ENCODE results near the gene GRM7.

The GRM7 gene

GRCh38 chr3:7721869-7722268 is 861.0 kb downstream of the GRM7 start:
- ChIA-PET POLR2A (no interaction called here), CTCF (no interaction called here)
- DNase-seq (ENCODE audit: extremely low spot score) = no peak
- TF ChIP-seq, protein P1, sequence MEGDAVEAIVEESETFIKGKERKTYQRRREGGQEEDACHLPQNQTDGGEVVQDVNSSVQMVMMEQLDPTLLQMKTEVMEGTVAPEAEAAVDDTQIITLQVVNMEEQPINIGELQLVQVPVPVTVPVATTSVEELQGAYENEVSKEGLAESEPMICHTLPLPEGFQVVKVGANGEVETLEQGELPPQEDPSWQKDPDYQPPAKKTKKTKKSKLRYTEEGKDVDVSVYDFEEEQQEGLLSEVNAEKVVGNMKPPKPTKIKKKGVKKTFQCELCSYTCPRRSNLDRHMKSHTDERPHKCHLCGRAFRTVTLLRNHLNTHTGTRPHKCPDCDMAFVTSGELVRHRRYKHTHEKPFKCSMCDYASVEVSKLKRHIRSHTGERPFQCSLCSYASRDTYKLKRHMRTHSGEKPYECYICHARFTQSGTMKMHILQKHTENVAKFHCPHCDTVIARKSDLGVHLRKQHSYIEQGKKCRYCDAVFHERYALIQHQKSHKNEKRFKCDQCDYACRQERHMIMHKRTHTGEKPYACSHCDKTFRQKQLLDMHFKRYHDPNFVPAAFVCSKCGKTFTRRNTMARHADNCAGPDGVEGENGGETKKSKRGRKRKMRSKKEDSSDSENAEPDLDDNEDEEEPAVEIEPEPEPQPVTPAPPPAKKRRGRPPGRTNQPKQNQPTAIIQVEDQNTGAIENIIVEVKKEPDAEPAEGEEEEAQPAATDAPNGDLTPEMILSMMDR (IDR thresholded peaks at IDR 0.05; ENCODE audit: control extremely low read depth, extremely low read depth, low read depth, missing control alignments) = no peak

DNA sequence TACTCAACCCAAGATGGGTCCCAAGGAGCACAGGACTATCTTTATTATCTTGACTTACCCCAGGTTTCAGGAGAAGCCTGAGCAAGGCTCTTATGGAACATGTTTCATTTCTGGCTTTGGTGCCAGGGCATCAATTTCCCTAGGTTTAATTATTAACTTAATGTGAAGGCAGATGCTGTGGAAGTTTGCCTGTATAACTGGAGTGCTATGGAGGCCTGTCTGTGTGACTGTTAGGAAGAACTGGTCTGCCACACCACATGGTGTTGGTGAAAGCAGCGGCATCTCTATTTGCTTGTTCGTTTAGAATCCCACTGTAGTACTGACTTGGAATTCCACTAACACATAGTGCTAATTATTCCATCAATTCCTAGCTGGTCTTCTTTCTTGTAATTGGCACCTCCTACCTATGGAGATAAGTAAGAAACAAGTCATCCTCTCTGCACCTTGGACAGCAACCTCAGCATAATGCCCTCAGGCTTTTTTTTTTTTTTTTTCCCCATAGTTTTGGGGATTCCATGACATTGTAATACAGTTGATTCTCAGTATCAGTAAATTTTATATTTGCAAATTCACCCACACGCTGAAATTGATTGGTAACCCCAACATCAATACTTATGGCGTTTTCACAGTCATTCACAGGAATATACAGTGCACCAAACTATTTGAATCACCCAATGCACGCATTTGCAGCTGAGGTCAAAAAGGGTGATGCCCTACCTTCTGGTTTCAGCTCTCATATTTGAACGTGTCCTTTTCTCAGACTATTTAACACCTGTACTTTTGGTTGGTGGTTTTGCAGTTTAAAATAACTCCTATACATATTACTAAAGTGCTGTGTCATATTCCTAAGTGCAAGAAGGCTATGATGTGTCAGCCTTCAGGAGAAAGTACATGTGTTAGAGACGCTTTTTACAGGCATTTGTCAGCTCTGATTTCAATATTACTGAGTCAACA is 867.9 kb downstream of the GRM7 start:
- CTCF ChIA-PET = no interaction called here

DNA sequence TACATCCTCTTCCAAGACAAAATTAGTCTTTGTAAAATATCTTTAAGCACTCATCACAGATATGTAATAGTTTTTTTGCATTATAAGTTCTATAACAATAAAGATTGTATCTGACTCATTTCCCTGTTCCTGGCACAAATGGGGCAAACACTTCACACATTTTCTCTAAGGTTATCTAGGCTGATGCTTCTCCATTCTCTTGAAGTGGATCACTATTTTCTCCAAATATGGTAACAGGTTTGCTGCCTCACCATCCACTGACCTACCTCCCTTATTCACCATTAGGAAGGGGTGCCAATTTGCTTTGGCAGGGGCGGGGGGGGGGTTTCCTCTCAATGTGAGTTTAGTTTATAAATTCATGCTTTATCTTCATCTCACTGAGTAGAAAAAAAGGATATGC is 873.0 kb downstream of the GRM7 start:
- TF ChIP-seq, protein P1 (IDR thresholded peaks at IDR 0.05; ENCODE audit: control extremely low read depth, extremely low read depth, low read depth, missing control alignments) = no peak
- ChIA-PET POLR2A (no interaction called here), CTCF (no interaction called here)
- no peak for DNase-seq (ENCODE audit: extremely low spot score)

More for the DNA sequence above, 867.9 kb downstream of the GRM7 start:
- POLR2A ChIA-PET = no interaction called here
- TF ChIP-seq, protein P1 (IDR thresholded peaks at IDR 0.05; ENCODE audit: control extremely low read depth, extremely low read depth, low read depth, missing control alignments) = no peak
- no peak for DNase-seq (ENCODE audit: extremely low spot score)

DNA sequence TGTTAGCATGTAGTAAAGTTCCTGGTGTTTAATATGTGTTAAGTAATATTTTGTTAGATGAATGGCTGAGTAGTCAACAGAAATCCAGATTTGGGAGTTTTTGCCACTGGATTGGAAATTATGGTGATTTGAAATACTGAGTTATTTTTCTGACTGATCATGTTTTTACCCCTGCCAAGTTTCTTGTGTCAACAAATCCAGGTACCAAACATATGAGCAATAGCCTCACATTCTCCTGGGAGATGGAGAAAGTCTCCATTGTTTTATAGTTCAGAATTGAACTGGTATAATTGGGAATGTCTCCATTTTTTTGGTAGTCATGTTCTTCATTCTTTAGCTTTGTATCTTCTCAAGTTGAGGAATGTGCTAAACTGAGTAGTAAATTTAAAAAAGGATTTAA is 873.5 kb downstream of the GRM7 start:
- CTCF ChIA-PET = no interaction called here
- DNase-seq (ENCODE audit: extremely low spot score) = no peak
- POLR2A ChIA-PET = no interaction called here
- TF ChIP-seq, protein P1 (IDR thresholded peaks at IDR 0.05; ENCODE audit: control extremely low read depth, extremely low read depth, low read depth, missing control alignments) = no peak

DNA sequence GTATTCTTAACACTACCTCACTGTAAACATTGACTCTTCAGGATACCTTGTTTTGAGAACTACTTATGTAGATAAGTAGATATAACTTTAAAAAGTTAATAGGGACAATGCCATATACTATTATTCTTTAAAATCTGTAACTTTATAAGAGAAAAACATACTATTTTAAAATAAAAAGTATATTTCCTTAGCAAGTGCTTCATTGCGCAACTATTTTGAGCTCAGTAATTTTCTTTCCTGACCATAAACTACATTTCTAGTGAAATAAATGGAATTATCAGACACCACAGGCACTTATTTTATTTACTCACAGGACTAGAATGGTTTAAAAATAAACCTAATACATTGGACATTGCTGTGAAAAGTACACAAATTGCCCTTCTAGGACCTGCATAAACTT is 876.3 kb downstream of the GRM7 start:
- no peak for DNase-seq (ENCODE audit: extremely low spot score)
- TF ChIP-seq, protein P1 (IDR thresholded peaks at IDR 0.05; ENCODE audit: control extremely low read depth, extremely low read depth, low read depth, missing control alignments) = no peak
- CTCF ChIA-PET = interaction anchor here (0.9 to 2.0 kb wide), 2 partner anchors 13 to 541 kb away, joined by 3 to 4 read pairs; no protein-coding TSS in a partner anchor
- POLR2A ChIA-PET = no interaction called here

GRCh38 chr3:7739754-7740153 is 878.8 kb downstream of the GRM7 start:
- POLR2A ChIA-PET = no interaction called here

More at GRCh38 chr3:7739754-7740153, 878.8 kb downstream of the GRM7 start:
- DNase-seq (ENCODE audit: extremely low spot score) = no peak
- CTCF ChIA-PET = no interaction called here
- TF ChIP-seq, protein P1 (IDR thresholded peaks at IDR 0.05; ENCODE audit: control extremely low read depth, extremely low read depth, low read depth, missing control alignments) = no peak
